ENCODE data around the gene GLMN.

GLMN gene, protein sequence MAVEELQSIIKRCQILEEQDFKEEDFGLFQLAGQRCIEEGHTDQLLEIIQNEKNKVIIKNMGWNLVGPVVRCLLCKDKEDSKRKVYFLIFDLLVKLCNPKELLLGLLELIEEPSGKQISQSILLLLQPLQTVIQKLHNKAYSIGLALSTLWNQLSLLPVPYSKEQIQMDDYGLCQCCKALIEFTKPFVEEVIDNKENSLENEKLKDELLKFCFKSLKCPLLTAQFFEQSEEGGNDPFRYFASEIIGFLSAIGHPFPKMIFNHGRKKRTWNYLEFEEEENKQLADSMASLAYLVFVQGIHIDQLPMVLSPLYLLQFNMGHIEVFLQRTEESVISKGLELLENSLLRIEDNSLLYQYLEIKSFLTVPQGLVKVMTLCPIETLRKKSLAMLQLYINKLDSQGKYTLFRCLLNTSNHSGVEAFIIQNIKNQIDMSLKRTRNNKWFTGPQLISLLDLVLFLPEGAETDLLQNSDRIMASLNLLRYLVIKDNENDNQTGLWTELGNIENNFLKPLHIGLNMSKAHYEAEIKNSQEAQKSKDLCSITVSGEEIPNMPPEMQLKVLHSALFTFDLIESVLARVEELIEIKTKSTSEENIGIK

DNA sequence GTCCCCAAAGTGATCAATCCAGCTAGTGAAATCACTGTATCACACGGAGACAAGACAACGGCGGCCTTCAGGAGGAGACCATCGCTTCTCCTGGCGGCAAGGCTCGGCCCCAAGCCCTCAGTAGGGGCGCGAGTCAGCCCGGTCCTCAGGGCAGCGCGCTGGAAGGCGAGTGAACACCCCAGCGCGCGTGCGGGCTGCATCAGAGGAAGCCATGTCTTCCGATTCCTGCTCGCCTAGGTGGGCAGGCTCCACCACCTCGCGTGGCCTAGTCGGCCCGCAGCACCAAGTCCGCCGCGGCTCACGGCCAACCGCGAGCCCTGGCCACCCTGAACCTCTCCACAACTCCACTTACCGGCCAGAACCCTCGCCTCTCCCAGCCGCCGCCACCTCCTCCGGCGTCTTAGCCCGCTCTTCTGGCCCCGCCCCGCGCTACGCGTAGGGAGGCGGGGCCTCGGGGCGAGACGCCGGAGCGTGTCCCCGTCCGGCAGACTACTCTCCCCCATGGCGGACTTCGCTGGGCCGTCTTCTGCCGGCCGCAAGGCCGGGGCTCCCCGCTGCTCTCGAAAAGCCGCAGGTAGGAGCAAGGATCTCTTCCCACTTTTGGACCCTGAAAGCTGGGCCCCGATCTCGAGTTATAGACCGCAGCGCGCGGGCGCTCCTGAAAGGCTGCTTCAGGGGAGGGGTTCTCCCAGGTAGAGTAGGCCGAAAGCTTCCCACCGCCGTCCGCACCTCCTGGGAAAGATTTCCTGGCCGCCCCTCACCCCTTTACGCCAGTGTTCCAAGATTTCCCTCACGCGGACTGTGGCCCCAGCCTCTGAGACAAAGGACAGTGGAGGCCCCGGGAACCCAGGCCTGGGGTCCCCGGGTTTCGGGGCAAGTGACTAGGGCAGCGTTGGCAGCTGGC is at the start of gene GLMN, which contains the start of gene RPAP2:
Gene GLMN (minus strand): TSS at position 415 of the 904 bp plus-strand sequence. CDS start 988 bp downstream, outside the sequence.
Gene RPAP2 (plus strand): TSS at position 487 of the 904 bp plus-strand sequence. CDS start 15 bp downstream, at position 502.
- in situ Hi-C loops (cut with MboI; ENCODE audit: low sequenced_read_pairs) = loop anchor here (25.0 kb wide), 1 partner anchor 787 kb away; the partner anchor contains the start of gene CDC7

DNA sequence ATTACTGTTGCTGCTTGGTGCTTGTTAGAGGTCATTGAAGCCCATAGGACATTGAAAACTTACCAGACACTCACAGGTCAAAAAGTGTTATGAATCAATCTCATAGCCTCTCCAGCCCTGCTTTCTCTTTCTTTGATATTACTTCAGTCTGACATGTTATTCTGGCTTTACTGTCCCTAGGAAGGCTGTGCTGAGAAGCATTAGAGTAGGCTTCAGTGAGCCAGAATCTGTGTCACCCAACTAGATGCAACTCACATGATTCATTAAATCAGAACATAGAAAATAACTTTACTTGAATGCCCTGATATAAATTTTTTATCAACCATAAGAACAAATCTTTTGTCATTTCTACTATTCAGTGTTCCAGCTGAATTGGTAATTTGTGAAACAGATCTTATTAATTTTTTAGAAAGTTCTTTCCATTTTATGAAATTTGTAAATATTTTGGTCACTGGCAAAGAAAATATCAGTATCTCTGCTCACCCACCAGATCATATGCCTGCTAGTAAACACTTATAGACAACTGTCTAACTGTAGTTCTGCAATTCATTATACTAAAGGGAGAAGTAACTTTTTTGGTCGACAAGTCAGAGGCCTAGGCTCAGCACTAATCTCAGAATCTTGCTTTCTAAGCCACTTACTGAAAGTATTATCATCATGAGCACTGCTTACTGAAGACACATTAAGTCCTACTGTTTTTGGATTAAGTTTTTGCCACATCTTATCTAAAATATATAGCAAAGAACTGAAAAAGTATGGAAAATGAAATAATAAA is 48.3 kb upstream of the GLMN start:
- in situ Hi-C loops (cut with MboI; ENCODE audit: low sequenced_read_pairs) = no loop called here

DNA sequence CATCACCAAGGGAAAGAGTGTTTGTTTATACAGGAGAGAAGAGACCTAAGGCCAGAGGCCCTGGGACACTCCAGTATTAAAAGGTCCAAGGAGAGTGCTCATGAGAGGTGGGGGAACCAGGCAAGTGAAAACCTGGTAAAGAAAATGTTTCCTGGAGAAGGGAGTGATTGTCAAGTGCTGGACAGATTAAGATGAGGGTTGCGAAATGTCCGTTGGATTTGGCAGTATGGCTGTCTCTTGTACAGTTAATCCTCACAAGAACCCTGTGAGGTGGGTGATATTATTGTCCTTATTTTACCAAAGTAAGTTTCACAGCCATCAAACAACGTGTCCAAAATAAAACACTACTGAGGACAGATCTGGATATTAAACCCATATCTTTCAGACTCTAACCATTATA is 44.3 kb upstream of the GLMN start:
- in situ Hi-C loops (cut with MboI; ENCODE audit: low sequenced_read_pairs) = no loop called here

DNA sequence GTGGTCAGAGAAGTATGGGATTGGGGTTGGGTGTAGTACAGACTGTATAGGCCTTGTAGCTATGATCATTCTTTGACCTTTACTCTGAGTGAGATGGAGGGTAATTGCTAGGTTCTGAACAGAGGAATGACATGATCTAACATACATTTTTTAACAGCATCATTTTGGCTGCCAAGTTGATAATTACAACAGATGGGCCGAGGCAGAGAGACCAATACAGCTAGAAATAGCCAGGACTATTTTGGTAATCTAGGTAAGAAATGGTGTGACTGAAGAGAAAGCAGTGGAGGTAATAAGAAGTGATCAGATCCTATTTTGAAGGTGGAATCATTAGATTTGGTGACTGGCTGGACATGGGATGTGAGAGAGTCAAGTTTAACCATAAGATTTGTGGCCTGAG is 43.6 kb upstream of the GLMN start:
- in situ Hi-C loops (cut with MboI; ENCODE audit: low sequenced_read_pairs) = no loop called here

DNA sequence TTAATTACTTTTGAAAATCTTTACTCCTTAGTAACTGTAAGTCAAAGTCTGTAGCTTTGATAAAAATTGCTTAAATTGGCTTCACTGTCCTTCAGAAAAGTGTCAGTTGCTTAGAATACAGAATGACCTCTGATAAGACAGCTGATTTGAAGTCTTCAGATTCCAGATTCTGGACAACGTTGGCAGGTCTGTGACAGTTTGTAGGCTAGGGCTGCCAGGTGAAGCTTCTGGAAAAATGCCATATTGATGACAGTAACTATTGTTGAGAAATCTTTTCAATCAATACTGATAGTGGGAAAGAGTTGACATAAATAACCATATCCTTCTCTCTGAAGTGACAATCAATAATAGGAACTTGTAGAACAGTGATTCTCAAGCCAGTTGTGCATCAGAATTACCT is 41.4 kb upstream of the GLMN start:
- in situ Hi-C loops (cut with MboI; ENCODE audit: low sequenced_read_pairs) = no loop called here

DNA sequence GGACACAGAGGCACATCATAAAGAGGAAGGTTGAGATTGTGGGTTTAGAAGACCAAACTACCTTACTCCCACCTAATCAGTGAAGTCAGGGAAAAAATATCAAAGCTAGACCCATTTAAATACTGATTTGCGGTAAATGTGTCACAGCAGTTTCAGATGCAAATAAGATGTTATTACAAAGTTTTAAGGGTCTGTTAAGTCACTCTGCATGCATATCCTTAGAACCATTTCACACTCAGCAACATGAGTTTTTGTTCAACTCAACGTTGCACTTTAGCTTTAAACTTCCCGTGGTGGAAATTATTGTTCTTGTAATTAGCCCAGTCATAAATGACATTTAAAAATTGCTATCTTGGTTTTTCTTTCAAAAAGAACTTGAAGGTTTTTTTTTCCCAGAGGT is 34.9 kb upstream of the GLMN start:
- in situ Hi-C loops (cut with MboI; ENCODE audit: low sequenced_read_pairs) = no loop called here

DNA sequence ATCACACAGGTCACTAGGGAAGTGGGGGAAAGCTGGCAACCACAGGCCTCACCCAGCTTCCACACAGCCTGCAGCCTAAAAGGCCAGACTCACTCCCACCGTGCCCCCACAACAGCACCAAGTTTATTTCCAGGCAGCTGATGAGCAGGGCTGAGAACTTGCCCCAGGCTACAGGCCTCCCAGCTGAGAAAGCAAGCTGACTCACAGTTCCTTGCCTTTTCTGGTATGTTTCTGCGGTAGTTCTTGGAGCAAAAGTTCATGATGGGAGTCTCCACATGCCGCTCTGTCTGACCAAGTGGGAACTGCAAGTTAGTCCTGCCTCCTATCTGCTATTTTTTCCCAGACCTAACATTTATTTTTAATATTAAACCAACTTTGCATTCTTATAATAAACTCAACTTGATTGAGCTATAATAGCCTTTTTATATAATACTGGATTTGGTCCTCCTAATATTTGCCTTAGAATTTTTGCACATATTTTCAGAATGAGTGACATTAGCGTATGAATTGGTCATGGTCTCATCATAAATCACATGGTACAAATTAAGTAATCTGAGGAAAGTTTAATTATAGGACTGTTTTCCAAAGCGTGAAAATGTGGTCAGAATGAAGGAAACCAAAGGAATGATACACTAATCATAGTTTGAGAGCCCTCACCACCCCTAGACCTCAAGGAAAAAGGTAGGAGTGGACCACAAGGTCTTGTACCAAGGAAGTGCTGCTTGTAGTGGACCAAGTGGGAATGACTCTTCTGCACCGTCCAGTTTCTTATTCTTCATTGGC is 30.8 kb upstream of the GLMN start:
- in situ Hi-C loops (cut with MboI; ENCODE audit: low sequenced_read_pairs) = no loop called here

DNA sequence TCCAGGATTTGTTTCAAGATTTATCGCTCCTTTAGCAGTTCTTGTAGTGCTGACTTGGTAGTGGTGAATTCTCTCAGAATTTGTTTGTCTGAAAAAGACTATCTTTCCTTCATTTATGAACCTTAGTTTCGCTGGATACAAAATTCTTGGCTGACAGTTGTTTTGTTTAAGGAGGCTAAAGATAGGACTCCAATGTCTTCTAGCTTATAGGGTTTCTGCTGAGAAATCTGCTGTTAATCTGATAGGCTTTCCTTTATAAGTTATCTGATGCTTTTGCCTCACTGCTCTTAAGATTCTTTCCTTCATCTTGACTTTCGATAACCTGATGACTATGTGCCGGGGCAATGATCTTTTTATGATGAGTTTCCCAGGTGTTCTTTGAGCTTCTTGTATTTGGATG is 29.0 kb upstream of the GLMN start:
- in situ Hi-C loops (cut with MboI; ENCODE audit: low sequenced_read_pairs) = no loop called here

DNA sequence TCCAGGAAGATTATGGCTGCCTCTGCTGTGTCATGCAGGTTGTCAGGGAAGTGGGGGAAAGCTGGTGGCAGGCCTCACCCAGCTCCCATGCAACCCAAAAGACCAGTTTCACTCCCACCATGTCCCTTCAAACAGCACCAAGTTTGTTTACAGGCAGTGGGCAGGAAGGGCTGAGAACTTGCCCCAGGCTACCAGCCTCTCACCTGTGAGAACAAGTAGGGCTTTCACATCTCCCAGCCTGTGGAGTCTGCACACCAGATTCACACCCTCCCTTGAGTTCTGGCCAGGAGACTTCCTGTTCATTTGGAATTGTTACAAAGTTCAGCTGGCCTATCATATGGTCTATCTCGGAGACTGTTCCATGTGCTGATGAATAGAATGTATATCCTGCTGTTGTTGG is 27.9 kb upstream of the GLMN start:
- in situ Hi-C loops (cut with MboI; ENCODE audit: low sequenced_read_pairs) = no loop called here

DNA sequence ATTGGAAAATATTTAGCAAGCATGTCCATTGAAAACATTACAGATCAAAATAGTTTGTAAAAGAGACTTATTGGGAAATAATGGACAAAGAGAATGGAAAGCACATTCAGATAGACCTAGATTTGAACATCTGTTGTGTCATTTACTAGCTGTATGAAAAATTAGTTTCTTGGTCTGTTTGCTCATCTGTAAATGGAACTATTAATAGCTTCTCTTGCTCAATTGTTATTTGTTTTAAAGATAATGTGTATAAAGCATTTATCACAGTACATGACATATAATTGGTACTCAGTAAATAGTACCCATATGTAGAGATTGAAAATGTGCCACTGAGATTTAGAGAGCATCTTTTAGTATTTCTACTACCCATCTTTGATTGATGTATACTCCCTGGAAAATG is 26.0 kb upstream of the GLMN start:
- in situ Hi-C loops (cut with MboI; ENCODE audit: low sequenced_read_pairs) = loop anchor here (25.0 kb wide), 1 partner anchor 488 kb away; no protein-coding TSS in a partner anchor

DNA sequence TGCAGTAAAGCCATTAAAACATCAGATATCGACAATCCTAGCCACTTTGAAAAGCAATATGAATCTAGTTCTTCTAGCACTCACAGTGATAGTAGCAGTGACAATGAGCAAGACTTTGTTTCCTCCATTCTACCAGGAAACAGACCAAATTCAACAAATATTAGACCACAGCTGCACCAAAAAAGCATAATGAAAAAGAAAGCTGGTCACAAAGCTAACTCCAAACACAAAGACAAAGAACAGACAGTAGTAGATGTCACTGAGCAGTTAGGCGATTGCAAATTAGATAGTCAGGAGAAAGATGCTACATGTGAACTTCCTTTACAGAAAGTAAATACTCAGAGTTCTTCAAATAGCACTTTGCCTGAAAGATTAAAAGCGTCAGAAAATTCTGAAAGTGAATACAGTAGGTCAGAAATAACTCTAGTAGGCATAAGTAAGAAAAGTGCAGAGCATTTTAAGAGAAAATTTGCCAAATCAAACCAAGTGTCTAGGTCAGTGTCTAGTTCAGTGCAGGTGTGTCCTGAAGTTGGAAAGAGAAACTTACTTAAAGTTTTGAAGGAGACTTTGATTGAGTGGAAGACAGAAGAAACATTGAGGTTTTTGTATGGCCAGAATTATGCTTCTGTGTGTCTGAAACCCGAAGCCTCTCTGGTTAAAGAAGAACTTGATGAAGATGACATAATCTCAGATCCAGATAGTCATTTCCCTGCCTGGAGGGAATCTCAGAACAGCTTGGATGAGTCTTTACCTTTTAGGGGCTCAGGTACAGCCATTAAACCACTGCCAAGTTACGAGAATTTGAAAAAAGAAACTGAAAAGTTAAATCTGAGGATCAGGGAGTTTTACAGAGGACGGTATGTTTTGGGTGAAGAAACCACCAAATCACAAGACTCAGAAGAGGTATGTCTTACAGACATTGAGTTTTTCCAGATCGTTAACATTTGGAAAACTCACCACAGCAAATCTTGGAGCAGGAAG is 25.0 kb upstream of the GLMN start:
- in situ Hi-C loops (cut with MboI; ENCODE audit: low sequenced_read_pairs) = loop anchor here (25.0 kb wide), 1 partner anchor 489 kb away; no protein-coding TSS in a partner anchor

DNA sequence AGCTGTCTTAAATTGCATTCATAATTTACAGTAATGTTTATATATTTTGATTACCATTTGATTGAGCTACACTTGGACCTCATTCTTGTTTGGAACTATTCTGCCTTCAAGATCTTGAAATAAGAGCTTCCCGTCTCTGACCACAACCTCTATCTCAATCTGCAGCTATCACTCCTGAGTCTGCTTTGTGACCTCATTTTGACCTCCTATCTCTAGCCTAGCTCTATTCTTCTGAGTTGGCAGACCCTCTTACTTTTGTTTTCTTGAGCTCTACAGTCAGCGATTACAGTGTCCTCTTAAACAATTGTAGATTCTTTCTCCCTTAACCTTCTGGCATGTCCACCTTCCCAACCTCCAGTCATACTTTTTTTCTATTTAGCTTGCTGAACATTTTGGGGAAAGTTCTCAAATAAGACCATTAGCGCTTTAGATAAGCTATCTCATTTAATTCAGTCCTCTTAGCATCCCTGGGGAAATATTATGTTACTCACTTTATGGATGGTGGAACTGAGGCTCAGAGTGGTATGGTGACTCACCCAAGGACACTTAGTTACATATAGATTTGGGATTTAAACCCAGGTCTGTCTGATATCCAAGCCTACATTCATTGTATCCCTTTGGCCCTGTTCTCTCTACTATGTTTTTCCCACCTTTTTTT is 19.2 kb upstream of the GLMN start:
- in situ Hi-C loops (cut with MboI; ENCODE audit: low sequenced_read_pairs) = loop anchor here (10.0 to 25.0 kb wide), 3 partner anchors 147 to 494 kb away; no protein-coding TSS in a partner anchor

DNA sequence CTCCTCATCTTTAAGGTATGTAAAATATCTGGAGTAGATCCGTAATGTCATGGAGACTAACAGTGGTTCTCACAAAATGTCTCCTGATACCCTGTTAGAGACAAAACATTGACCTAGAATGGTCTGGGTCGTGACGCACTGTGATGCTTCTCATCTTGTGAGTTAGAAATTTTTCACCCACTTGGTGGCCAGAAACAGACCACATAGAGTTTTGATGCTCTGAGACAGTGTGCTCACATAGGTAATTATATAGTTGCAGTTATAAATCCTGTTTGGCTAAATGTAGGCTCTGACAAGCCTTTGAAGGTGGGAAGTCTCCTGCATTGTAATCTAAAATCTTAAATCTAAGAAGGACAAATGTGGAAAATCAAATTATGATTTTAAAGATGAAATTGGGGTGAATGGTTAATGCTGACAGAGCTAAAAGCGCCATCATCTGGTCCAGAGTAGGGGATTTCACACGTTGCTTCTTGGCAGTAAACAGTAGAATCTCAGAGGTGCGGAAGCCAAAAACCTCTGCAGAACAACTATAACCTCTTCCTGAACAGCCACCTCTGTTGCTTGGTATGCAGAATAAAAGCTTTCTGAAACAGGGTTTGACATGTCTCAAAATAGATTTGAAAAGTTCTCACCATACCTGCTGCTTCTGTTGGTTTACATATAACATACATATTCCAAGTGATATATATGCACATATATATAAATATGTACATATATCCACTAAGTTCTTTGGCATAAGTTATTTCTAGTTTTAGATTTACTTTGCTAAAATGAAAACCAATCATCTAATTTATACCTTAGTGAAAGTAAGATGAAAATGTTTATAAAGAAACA is 17.2 kb upstream of the GLMN start:
- in situ Hi-C loops (cut with MboI; ENCODE audit: low sequenced_read_pairs) = loop anchor here (10.0 to 25.0 kb wide), 3 partner anchors 149 to 496 kb away; no protein-coding TSS in a partner anchor

DNA sequence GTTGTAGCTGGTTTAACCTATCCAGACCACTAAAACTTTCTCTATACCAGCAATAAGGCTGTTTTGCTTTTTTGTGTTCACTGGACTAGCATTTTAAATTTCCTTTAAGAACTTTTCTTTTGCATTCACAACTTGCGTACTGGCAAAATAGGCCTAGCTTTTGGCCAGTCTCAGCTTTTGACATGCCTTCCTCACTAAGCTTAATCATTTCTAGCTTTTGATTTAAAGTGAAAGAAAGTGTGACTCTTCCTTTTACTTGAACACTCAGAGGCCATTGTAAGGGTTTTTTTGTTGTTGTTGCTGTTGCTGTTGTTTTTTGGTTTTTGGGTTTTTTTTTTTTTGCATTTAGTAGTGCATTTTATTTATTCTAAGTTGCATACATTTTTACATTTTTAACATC is 15.2 kb upstream of the GLMN start:
- in situ Hi-C loops (cut with MboI; ENCODE audit: low sequenced_read_pairs) = loop anchor here (10.0 to 25.0 kb wide), 3 partner anchors 151 to 498 kb away; no protein-coding TSS in a partner anchor

DNA sequence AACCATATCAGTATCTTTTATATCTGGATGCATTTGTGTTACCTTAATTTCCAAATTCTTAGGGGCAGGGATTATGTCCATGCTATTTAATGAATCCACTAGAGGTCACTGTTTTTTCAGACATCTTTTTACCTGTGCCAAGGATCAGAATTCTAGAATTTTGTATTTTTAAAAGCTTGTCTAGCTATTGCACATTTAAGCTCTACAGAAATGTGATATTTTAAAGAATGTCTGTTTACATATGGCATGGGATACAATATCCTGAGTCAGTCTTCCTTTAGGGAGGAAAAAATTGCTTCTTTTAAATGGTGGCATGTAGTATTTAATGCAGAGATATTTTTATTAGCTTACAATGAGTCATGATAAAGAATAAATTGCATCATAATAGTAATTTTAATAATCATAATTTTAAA is 11.4 kb upstream of the GLMN start:
- in situ Hi-C loops (cut with MboI; ENCODE audit: low sequenced_read_pairs) = loop anchor here (10.0 to 25.0 kb wide), 3 partner anchors 155 to 502 kb away; no protein-coding TSS in a partner anchor

DNA sequence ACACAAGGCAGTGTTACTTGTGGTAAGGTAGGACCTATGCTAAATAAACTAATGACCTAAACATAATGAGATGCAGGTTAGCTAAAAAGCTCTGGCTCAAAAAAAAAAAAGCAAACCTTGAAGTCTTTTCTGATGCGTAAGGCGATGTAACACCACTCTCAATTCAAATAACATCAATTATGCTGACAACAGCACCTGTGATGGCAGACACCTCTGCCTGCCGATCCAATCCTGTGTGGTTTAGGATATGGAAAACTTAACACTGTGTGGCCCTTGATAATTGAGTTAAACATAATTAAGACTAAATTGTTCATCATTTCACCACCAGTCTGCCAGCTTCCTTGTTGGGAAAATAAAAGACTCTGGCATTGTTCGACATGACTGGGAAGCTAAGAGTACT is 9.2 kb upstream of the GLMN start:
- in situ Hi-C loops (cut with MboI; ENCODE audit: low sequenced_read_pairs) = loop anchor here (25.0 kb wide), 1 partner anchor 504 kb away; no protein-coding TSS in a partner anchor

Measured in HL-60/S4 treated with retinoic acid at 250 ng/mL for 4 days and 3 days (cell line).